GM19035 (cell line): ENCODE data around the gene CDYL2.
"Not testable (repeated sequence)": the region's sequence is repeated elsewhere in the genome, so short reads cannot be mapped to it uniquely, and the experiment has no call there.

Experiments
- ATAC-seq: cut with Tn5 transposase; IDR thresholded peaks from one replicate; pipeline ENCODE4 v1.9.1; 2021; ENCODE audit not compliant: unreplicated experiment

The CDYL2 gene

DNA sequence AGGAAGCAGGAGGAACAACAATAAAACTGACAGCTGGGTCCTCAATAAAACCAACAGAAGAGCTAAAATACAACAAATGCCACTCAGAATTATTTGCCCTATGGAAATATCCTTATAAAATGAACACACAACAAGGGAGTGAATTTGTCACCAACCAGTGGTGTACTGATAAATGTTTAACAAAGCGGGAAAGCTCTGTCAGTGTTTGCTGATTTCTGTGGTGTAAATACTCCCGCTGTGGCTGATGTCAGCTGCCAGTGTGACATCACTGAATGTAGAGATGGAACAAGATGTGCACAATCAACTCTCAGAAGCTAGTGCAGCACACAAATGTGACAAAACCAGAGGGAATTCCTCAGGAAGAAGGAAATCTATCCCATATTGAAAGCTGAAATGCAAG is 51.9 kb downstream of the CDYL2 start:
- no peak for ATAC-seq

DNA sequence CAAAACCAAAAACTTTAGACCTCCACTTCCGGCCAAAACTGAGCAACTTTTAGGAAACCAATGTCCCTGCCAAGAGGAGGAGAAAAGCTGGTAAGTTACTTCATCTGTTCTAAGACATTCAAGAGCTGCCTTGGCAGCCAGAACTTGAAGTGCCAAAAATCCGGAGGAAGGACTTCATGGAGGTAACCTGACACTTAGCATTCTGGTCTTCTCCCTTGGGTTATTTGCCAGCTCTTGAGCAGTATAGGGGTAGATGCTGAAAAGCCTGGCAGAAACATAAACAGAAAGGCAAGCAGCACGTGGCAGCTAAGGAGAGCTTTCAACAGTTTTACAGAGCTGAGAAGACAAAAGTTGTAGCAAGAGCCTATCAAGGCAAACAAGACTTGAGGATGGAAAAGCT is 53.2 kb downstream of the CDYL2 start:
- no peak for ATAC-seq

DNA sequence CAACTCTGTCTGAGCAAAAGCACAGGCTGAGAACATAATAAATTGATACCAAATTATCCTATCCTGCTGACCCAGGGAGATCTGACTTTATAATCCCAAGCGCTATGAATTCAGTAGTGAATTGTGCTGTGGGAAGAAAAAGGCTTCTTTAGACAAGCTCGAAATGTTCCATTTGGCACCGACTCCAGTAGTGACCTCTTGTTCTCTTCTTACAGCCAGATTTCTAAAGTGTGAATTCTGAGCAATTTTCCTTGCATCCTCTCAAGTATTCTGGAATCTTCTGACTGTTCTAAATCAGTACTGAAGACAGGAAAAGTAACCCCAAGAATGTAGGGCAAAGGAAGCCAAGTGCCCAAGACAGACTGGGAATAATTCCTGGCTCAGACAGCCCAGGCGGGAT is 58.2 kb downstream of the CDYL2 start:
- ATAC-seq = no peak

DNA sequence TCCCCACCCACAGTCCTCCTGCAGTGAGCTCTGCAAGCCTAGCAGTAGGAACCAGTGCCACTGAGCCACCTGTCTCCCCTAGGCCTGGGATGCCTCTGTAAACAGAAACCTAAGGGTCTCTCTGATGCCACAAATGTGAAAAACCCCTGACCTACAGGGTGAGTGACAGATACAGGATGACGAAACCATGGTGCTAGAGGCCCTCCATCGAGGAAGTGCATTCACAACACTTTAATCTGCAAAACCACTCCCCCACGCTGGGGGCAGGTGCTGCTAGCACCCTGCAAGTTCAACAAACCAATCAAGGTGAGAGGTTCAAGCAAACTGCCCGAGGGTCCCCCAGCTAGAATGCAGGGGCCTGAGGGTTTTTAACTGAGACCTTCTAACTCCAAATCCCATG is 59.5 kb downstream of the CDYL2 start:
- ATAC-seq = no peak

DNA sequence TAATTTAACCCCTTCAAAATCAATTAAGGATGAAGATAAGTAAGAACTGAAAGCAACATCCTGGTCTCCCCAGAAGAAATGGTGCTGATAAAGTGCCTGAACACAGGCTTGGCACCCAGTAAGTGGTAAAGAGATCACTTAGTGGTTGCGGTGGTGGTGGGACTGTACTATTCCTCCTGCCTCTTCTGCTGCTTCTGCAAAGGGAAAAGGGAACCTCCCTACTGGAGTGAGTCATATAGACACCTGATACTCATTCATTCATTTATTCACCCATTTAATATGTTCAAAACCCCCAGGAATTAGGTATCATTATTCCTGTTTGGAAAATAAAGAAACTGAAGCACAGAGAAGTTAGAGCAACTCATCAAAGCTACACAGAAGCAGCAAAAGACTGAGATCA is 60.6 kb downstream of the CDYL2 start:
- ATAC-seq = no peak

DNA sequence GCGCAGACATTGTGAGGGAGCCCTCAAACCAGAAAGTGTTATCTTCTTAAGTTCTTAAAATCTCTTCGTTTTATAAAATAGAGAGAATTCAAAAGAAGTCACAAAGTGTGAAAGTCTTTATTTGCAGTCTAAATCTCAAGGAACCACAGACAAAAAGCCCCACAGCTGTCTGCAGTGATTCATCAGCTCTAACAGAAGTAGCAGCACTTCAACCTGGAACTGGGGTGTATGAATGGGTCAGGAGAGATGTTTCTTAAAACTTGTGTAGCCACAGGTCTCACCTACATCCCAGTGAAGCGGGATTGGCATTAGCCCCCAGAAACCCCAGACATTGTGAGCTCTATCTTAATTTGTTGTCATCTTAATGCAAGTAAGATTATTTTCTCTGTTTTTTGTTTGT is 61.1 kb downstream of the CDYL2 start:
- ATAC-seq = no peak

DNA sequence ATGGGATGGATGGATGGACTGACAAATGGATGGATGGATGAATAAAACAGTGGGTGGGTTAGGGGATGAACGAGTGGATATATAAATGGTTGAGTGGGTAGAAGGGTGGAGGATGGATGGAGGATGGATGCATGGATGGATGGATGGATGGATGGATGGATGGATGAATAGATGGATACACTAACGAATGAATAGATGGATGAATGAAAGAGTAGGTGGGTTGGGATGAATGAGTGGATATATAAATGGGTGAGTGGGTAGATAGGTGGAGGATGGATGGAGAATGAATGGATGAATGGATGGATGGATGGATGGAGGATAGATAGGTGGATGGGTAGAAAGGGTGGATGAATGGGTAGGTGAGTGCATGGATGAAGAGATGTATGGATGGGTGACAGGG is 62.1 kb downstream of the CDYL2 start:
- ATAC-seq = no peak

DNA sequence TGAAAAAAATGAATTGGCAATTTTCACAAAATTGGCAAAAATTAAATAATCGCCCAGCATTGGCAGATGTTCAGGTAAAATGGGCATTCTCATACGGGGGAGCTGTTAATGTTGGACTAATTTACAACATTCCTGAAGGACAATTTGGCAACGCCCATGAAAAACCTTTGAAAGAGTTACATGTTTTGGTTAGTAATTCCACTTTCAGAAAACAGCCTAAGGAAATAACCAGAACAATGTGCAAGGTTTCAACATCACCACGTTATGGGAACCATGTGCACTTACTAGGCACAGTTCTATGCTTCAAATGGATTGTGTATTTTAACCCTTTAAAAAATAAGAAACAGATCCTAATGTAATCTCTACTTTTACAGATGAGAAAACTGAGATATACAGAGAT is 62.7 kb downstream of the CDYL2 start:
- no peak for ATAC-seq

DNA sequence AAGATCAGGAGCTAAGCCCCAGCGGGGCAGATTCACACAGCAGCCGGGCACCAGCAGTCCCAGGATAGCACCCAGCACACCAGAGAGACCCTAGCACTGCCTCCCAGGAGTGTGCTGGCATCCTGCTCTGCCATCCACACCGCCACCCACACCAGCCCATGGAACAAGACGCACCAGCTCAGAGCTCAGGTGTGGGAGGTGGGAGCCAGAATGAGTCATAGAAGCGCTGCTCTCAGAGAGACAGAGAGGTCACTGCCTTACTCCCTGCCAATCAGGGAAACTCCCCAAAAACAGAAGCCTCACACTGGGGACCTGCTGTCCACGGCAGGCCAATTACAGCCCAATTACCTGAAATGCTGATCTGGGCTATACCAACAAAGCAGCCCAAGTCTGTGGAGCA is 64.9 kb downstream of the CDYL2 start:
- no peak for ATAC-seq

DNA sequence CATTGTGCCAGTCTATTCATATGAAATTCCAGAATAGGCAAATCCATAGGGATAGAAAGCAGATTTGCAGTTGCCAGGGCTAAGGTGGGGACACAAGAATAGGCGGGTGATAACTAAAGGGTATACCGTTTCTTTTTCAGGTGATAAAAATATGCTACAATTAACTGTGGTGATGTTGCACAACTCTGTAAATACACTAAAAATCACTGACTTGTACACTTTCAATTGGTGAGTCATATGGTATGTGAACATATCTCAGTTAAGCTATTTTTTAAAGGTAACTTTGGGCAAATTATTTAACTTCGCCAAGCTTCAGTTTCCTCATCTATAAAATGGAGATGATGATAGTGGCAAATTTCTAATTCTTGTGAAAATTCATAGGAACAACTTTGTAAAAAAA is 65.9 kb downstream of the CDYL2 start:
- ATAC-seq = no peak

DNA sequence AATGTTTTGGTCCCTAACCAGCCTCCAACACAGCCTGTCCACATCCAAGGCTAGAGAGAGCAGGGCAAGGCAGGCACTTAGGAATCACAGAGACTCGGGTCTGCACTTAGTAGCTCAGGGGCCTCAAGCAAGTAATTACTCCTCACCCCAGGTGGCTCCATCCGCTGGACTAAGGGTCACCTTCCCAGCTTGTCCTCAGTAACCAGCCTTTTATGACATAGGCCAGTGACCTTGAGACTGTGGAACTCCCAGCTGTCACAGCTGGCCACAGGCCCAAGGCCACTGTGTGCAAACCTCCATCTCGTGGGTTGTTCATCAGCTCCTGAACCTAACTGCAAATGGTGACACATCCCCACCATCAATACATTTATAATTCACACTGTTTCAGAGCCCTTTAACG is 68.6 kb downstream of the CDYL2 start:
- no peak for ATAC-seq

DNA sequence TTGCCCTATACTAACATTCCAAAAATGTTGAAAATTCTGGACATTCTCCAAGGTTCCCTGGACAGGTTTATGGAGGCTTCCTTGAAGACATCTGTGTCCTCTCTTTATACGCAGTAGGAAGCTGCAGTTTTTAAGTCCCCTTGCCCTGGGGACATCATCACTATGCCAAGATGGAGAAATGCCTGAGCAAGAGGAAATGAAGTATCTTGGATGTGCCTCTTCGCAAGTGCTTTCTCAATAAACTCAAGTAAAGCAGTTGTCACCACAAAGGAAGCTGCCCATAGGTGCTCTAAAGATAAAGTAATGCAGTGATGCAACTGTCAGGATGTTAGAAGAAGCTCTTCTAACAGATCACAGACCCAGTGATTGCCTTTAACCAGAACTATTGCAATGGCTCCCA is 71.0 kb downstream of the CDYL2 start:
- no peak for ATAC-seq

DNA sequence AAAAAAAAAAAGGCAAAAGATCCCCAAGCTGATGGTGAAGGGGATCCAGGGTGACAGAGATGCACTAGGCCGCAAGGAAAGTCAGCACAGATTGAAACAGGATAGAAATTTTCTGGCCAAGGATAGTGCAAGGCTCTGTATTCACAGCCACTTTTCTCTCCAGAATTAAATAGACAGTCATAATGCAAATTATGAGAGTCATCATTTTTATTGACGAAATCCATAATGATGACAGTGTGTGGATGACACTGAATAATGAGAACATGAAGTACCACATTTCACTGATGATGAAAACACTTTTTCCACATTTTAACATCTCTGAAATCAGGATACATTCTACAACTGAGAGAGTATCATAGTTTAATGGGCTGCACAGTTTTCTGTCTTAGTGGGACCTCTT is 72.5 kb downstream of the CDYL2 start:
- ATAC-seq = no peak

DNA sequence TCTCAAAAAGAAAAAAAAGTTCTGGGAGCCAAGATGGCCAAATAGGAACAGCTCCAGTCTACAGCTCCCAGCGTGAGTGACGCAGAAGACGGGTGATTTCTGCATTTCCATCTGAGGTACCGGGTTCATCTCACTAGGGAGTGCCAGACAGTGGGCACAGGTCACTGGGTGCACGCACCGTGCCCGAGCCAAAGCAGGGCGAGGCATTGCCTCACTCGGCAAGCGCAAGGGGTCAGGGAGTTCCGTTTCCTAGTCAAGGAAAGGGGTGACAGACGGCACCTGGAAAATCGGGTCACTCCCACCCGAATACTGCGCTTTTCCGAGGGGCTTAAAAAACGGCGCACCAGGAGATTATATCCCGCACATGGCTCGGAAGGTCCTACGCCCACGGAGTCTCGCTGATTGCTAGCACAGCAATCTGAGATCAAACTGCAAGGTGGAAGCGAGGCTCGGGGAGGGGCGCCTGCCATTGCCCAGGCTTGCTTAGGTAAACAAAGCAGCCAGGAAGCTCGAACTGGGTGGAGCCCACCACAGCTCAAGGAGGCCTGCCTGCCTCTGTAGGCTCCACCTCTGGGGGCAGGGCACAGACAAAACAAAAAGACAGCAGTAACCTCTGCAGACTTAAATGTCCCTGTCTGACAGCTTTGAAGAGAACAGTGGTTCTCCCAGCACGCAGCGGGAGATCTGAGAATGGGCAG is 77.2 kb downstream of the CDYL2 start:
- not testable (repeated sequence) for ATAC-seq

DNA sequence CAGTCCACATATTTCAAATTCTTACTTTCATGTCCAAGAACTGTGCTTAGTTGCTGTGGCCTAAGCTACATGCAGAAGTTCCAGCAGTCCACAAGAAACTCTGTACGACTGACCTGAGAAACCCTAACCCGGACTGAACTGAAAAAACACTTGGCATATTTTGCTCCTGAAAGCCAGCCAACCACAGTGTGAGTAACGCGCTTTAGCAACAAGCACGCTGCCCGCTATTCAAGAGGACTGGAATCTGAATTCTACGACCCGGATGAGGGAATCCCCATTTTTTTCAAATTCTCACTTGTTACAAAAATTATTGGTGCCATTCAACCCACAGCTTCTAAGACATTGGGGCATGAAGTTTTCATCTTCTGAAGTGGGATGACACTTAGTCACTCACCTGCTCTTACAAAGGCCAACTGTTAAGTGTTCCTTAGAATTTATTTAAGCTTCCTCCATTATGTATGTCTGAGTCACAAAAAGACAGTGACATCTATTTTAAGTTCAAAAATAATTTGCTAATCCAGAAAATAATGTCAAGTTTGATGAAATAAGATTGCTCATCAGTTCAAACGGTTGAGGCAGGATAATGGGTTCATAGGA is 78.7 kb downstream of the CDYL2 start:
- ATAC-seq = no peak

DNA sequence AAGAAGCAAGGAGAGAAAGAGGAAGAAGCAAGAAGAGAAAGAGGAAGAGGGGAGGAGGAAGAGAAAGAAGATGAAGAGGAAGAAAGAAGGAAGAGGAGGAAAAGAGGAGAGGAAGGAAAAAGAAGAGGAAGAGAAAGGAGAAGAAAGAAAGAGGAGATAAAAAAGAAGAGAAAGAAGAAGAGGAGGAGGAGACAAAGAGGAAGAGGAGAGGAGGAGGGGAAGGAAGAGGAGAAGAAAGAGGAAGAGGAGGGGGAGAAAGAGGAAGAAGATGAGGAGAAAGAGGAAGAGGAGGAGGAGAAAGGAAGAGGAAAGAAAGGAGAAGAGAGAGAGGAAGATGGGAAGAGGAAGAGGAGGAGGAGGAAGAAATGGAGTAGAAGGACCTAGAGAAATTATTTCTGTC is 80.4 kb downstream of the CDYL2 start:
- ATAC-seq = no peak

DNA sequence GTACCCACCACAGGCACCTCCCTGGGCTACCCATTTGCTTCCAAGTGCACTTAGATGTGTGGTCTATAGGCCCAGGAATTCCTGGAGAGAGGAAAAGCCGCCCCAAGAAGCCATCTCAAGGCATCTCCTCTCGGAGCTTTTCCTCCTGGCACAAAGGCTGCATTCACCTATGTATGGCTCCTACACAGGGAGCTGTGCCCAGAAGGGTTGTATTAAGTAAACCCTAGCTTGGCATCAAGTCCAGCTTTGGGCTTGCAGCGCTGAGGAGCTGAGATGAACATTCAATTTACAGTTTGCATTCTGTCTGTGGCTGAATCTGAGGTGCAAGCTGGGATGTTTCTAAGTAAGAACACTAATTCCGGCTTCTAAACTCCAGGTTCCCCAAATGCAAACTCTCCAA is 81.3 kb downstream of the CDYL2 start:
- ATAC-seq = no peak

DNA sequence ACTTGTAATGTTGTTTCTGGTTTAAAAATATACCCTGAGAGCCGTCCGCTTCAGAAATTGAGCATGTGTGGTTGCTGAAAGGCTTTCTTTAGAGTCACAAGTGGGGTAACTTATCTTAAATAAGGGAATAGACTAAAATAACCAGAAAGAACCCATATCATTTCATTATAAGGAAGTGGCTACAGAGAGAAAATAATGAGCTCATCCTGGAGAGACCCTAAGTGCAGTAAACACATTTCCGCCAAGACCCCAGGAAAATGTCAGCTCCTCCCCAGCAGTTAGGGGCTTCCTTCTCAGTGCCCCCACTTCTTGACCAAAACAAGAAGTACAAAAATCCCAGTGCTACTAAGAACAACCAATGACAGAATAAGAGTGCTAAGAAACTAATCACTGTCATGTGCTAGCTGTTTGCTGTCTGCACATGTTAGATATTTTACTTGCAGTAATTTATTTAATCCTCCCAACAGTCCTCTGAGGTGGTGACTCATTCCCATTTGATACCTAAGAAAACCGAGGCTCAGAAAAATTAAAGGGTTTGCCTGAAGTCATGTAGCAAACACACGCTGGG is 83.5 kb downstream of the CDYL2 start:
- ATAC-seq = no peak

DNA sequence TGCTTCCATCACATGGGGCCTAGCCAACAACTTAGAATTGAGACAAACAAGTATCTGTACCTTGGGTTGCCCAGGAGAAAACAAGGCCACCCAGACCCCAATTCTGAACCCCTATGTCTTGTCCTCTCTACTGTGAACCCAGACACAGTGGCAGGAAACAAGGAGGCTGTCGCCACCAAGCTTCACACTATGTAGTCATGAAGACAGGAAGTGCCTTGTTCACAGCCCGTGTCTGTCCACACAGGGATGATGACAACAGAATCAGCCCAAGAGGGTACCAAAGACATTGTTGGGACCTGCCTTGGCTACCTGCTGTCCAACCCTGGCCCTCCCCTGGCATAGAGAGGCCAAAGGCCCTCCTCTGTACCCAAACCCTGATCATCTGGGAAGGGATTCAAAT is 84.8 kb downstream of the CDYL2 start:
- no peak for ATAC-seq

DNA sequence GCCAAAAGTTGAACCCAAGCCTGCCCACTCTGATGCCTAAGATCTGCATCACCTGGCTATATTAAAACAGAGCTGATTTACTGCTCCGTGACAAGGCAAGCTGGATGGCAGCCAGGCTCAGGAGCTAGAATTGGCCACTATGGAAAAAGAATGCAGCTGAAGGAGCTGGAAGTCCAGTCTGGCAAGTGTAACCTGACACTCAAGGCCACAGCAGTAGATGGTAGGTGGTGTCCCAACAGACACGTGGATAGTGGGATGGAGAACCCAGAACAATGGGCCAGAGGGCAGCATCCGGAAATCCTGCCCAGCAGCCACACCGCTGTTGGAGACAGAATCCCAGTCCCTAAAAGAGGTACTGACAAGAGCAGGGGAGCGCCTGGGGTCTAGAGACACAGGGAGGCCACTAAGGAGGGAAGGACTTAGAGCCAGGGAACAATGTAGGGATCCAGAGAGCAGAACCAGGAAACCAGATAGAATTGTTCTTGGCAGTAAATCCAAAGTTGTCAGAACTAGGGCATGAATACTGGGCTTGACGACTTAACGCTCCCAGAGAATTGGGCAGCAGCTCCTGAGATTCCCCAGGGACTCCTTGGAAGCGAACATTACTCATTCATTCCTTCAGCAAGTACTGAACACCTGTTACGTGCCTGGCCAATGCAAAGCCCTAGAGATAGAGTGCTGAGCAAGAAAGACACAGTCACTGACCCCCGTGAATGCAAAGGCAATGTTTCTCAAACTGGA is 85.7 kb downstream of the CDYL2 start:
- ATAC-seq = no peak

DNA sequence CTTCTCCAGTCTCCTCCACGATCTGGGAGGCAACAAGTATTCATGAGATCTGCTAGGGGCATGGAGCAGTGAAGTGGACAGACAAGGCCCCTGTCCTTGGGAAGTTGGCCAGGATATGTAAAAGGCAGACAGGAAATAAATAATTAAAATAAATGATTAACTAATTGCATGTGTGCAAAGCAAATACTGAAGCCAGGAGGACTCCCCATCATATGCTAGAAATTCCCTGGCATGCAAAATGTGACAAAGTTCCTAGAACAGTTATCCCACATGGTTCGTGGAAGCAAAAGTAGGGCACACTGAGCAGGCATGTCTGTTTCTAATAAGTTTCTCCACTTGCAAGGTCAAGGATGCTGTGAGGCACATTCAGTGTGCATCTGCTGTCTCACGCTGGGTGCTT is 86.8 kb downstream of the CDYL2 start:
- no peak for ATAC-seq

DNA sequence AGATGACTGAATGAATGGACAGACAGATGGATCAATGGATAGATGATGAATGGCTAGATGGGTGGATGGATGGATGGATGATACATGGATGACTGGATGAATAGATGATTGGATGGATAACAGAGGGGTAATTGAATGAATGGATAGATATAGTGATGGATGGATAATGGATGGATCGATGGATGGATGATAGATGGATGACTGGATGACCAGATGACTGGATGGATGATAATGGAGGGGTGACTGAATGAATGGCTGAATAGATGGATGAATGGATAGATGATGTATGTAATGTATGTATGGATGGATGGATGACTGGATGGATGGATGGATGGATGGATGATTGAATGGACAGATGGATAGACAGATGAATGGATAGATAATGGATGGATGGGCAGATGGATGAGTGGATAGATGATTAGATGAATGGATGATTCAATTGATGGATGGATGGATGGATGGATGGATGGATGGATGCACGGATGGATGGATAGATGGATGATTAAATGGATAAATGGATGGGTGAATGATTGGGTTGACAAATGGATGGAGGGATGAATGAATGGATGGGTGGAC is 87.7 kb downstream of the CDYL2 start:
- no peak for ATAC-seq
